B cell (primary cell): Measurements from ENCODE around the gene ARHGAP19.

Experiments
- EZH2 ChIP-seq: IDR thresholded peaks from 2 replicates; pipeline ENCODE4 v1.6.1; 2012; ENCODE audit warnings: borderline replicate concordance, low read depth, mild to moderate bottlenecking, moderate library complexity, low read length; ENCODE audit not compliant: insufficient read depth, poor library complexity, severe bottlenecking
- TF ChIP-seq, protein P1 (sequence below): fragments of 200-600 bp; IDR thresholded peaks from one replicate; pipeline ENCODE4 v1.8.0; 2022; ENCODE audit warnings: antibody characterized with exemption, mild to moderate bottlenecking

DNA sequence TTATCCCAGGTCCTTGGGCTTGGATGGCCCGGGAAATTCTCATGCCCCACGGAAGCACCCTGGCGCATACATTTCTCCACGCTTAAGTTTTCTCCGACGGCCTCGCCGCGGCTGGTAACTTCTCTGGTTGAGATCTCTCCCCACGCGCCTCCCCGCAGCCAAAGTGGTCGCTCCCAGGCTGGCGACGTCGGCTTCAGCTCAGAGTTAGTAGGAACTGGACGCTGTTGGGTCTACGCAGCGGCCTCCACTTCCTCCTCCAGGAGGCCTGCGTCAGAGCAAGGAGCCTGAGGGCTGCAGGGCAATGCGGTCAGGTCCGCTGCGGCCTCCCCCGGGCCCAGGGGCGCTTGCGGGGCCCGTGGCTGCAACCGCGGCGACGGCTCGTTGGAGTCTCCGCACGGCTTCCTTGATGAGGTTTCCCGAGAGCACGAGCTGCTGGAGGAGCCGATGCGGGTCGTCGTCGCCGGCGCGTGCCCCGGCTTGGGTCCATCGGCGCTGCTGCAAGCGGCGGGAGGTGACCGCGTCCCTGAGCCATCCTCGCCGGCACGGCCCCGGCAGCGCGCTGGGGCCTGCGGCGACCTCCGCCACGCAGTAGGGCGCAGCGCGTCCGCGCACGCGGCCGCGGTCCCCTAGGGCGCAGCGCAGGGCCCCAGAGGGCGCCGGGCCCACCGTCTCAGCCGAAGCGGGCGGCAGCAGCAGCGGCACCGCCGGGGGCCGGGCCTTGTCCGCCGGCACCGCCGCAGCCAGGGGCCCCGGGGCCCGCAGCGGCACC is 41.3 kb upstream of the ARHGAP19 start:
- no peak for TF ChIP-seq EZH2
- TF ChIP-seq, protein P1, sequence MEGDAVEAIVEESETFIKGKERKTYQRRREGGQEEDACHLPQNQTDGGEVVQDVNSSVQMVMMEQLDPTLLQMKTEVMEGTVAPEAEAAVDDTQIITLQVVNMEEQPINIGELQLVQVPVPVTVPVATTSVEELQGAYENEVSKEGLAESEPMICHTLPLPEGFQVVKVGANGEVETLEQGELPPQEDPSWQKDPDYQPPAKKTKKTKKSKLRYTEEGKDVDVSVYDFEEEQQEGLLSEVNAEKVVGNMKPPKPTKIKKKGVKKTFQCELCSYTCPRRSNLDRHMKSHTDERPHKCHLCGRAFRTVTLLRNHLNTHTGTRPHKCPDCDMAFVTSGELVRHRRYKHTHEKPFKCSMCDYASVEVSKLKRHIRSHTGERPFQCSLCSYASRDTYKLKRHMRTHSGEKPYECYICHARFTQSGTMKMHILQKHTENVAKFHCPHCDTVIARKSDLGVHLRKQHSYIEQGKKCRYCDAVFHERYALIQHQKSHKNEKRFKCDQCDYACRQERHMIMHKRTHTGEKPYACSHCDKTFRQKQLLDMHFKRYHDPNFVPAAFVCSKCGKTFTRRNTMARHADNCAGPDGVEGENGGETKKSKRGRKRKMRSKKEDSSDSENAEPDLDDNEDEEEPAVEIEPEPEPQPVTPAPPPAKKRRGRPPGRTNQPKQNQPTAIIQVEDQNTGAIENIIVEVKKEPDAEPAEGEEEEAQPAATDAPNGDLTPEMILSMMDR: peak; percentile 21
